H9 (cell line): ENCODE measurements around the gene LPCAT1. TPM values are rescaled to one million over a fixed set of nuclear protein-coding genes. Genes with fewer than 3 reads are reported as not detected.

Source experiments
- DNase-seq: peaks from one replicate; pipeline ENCODE4 v3.0.0-alpha.2; 2017
- H2AFZ ChIP-seq: one replicate; pipeline ENCODE4 v1.6.1; 2013; ENCODE audit warnings: mild to moderate bottlenecking, low read length, control low read depth, moderate library complexity
- H2AK5ac ChIP-seq: 2 replicates; pipeline ENCODE4 v1.6.1; 2013; ENCODE audit warnings: low read length, control low read depth, mixed read lengths; ENCODE audit not compliant: insufficient read length
- H2BK120ac ChIP-seq: one replicate; pipeline ENCODE4 v1.6.1; 2013; ENCODE audit warnings: low read depth, mild to moderate bottlenecking, low read length, control low read depth, inconsistent platforms; ENCODE audit not compliant: poor library complexity, severe bottlenecking
- H2BK12ac ChIP-seq: 2 replicates; pipeline ENCODE4 v1.6.1; 2013; ENCODE audit warnings: low read length, control low read depth, mixed read lengths, low read depth; ENCODE audit not compliant: insufficient read length
- H2BK15ac ChIP-seq: 2 replicates; pipeline ENCODE4 v1.6.1; 2013; ENCODE audit warnings: low read depth, low read length, control low read depth
- H2BK20ac ChIP-seq: one replicate; pipeline ENCODE4 v1.6.1; 2013; ENCODE audit warnings: low read depth, mild to moderate bottlenecking, low read length, control low read depth, inconsistent platforms; ENCODE audit not compliant: poor library complexity, severe bottlenecking
- H2BK5ac ChIP-seq: 2 replicates; pipeline ENCODE4 v1.6.1; 2013; ENCODE audit warnings: low read length, control low read depth, mixed read lengths; ENCODE audit not compliant: insufficient read length
- H3K14ac ChIP-seq: 2 replicates; pipeline ENCODE4 v1.6.1; 2013; ENCODE audit warnings: low read length, control low read depth; ENCODE audit not compliant: insufficient read depth
- H3K18ac ChIP-seq: 2 replicates; pipeline ENCODE4 v1.6.1; 2013; ENCODE audit warnings: low read depth, mild to moderate bottlenecking, mixed read lengths, low read length, control low read depth; ENCODE audit not compliant: insufficient read length
- H3K23ac ChIP-seq: 2 replicates; pipeline ENCODE4 v1.6.1; 2013; ENCODE audit warnings: low read length, control low read depth, mixed read lengths, low read depth; ENCODE audit not compliant: insufficient read length
- H3K23me2 ChIP-seq: 2 replicates; pipeline ENCODE4 v1.6.1; 2013; ENCODE audit warnings: low read depth, mild to moderate bottlenecking, mixed read lengths, low read length, control low read depth; ENCODE audit not compliant: insufficient read length, poor library complexity, severe bottlenecking
- H3K27ac ChIP-seq: 2 replicates; pipeline ENCODE4 v1.5.1; 2013; ENCODE audit warnings: low read length, control low read depth, mixed read lengths, low read depth; ENCODE audit not compliant: insufficient read length
- H3K27me3 ChIP-seq: 2 replicates; pipeline ENCODE4 v1.6.1; 2013; ENCODE audit warnings: low read length, control low read depth, inconsistent platforms; ENCODE audit not compliant: insufficient read depth
- H3K4ac ChIP-seq: 2 replicates; pipeline ENCODE4 v1.6.1; 2013; ENCODE audit warnings: low read depth, mild to moderate bottlenecking, control low read depth, inconsistent platforms, low read length, moderate library complexity
- H3K4me1 ChIP-seq: 2 replicates; pipeline ENCODE4 v1.6.1; 2013; ENCODE audit warnings: low read length, control low read depth, inconsistent platforms; ENCODE audit not compliant: insufficient read depth
- H3K4me2 ChIP-seq: 2 replicates; pipeline ENCODE4 v1.6.1; 2013; ENCODE audit warnings: low read length, control low read depth, mixed read lengths; ENCODE audit not compliant: insufficient read length, insufficient read depth
- H3K56ac ChIP-seq: 2 replicates; pipeline ENCODE4 v1.6.1; 2013; ENCODE audit warnings: low read depth, mild to moderate bottlenecking, mixed read lengths, low read length, control low read depth; ENCODE audit not compliant: insufficient read length
- H3K79me1 ChIP-seq: 2 replicates; pipeline ENCODE4 v1.6.1; 2013; ENCODE audit warnings: low read depth, mild to moderate bottlenecking, moderate library complexity, low read length, control low read depth, inconsistent platforms; ENCODE audit not compliant: insufficient read depth, poor library complexity, severe bottlenecking
- H3K79me2 ChIP-seq: 2 replicates; pipeline ENCODE4 v1.6.1; 2013; ENCODE audit warnings: low read length, control low read depth, inconsistent platforms; ENCODE audit not compliant: insufficient read depth
- H3K9ac ChIP-seq: 2 replicates; pipeline ENCODE4 v1.6.1; 2013; ENCODE audit warnings: low read length, control low read depth, mixed read lengths; ENCODE audit not compliant: insufficient read length; ENCODE audit errors: extremely low read depth
- H3K9me3 ChIP-seq: one replicate; pipeline ENCODE4 v1.6.1; 2013; ENCODE audit warnings: low read depth, low read length, inconsistent platforms; ENCODE audit not compliant: control insufficient read depth
- H3T11ph ChIP-seq: one replicate; pipeline ENCODE4 v1.6.1; 2013; ENCODE audit warnings: mild to moderate bottlenecking, low read length, control low read depth, inconsistent platforms
- H4K20me1 ChIP-seq: one replicate; pipeline ENCODE4 v1.6.1; 2013; ENCODE audit not compliant: control insufficient read depth, insufficient read length, insufficient read depth
- H4K5ac ChIP-seq: 2 replicates; pipeline ENCODE4 v1.6.1; 2013; ENCODE audit warnings: low read depth, mild to moderate bottlenecking, mixed read lengths, low read length, control low read depth; ENCODE audit not compliant: insufficient read length
- H4K8ac ChIP-seq: replicated peaks from 2 replicates; pipeline ENCODE4 v1.6.1; 2013; ENCODE audit warnings: low read length, control low read depth, mixed read lengths, low read depth; ENCODE audit not compliant: insufficient read length
- H4K91ac ChIP-seq: 2 replicates; pipeline ENCODE4 v1.6.1; 2013; ENCODE audit warnings: low read depth, mild to moderate bottlenecking, moderate library complexity, mixed read lengths, low read length, control low read depth; ENCODE audit not compliant: insufficient read length
- H3K27ac Mint-ChIP-seq, 3 experiments: 2 replicates in 2 of 3; 3 replicates in 1 of 3; pipeline ENCODE4 v1.8.0; 2020 to 2021; ENCODE audit warnings: mixed read lengths in 3 of 3, mild to moderate bottlenecking in 1 of 3, moderate library complexity in 1 of 3
- H3K27me3 Mint-ChIP-seq: 2 replicates; pipeline ENCODE4 v1.8.0; 2021; ENCODE audit warnings: low read depth, mild to moderate bottlenecking, moderate library complexity, mixed read lengths
- H3K36me3 Mint-ChIP-seq, 3 experiments: 2 replicates in 2 of 3; 3 replicates in 1 of 3; pipeline ENCODE4 v1.8.0; 2020 to 2021; ENCODE audit warnings: low read depth in 3 of 3, mixed read lengths in 3 of 3; ENCODE audit not compliant: insufficient read depth in 1 of 3
- H3K4me1 Mint-ChIP-seq, 2 experiments: 2 replicates each; pipeline ENCODE4 v1.8.0; 2020; ENCODE audit warnings: mixed read lengths in 2 of 2
- H3K4me3 Mint-ChIP-seq, 2 experiments: 2 replicates in 1 of 2; 3 replicates in 1 of 2; pipeline ENCODE4 v1.8.0; 2020 to 2021; ENCODE audit warnings: mild to moderate bottlenecking in 2 of 2, mixed read lengths in 2 of 2, moderate library complexity in 1 of 2
- H3K9me3 Mint-ChIP-seq, 2 experiments: 2 replicates in 1 of 2; 3 replicates in 1 of 2; pipeline ENCODE4 v1.8.0; 2020; ENCODE audit warnings: mild to moderate bottlenecking in 2 of 2, mixed read lengths in 2 of 2, moderate library complexity in 1 of 2
- CTCF ChIP-seq: fragments of 200-600 bp; sonication (generic); conservative IDR thresholded peaks from 3 replicates; pipeline ENCODE4 v1.8.0; 2021; ENCODE audit warnings: antibody characterized with exemption, mild to moderate bottlenecking
- WGBS: extraction: QIAGEN DNeasy Blood & Tissue Kit; methylation state at CpG from one replicate; pipeline ENCODE4 v1.1.7; 2013; ENCODE audit warnings: missing lambda C conversion rate, low lambda C conversion rate, mixed read lengths; ENCODE audit not compliant: insufficient read length; ENCODE audit errors: extremely low coverage; 5-methylcytosine and 5-hydroxymethylcytosine counted together
- total RNA-seq: library from RNA; stranded (reverse); gene quantifications from 2 replicates; pipeline ENCODE4 v1.2.1, GENCODE V29; 2021

Gene LPCAT1
- total RNA-seq, 1 experiment from 2014 or later = 231 TPM

- Histone ChIP-seq H3K9me3 (no peaks in the 10 kb centered on the region), H2AK5ac (no peak overlapping the region)
These were observed 11.0 kb downstream of the LPCAT1 start for GRCh38 chr5:1512541-1513291.

More at GRCh38 chr5:1512541-1513291, 11.0 kb downstream of the LPCAT1 start:
- peak; percentile 27 for DNase-seq
- Mint-ChIP-seq H3K9me3 (no peaks in the 10 kb centered on the region; a peak in 1 of 5 replicates), H3K27me3 (no peaks in the 10 kb centered on the region), H3K27ac (peak overlapping the region; percentile 96 to 97 (median 96)), H3K4me3 (peak overlapping the region; percentile 32 to 33; a peak in 3 of 5 replicates), H3K4me1 (peaks cover 70% of the 10 kb centered on the region in 2 experiments), H3K36me3 (peaks cover 31 to 66% (median 55%) of the 10 kb centered on the region in 3 experiments)
- no peak overlapping the region for H3K56ac ChIP-seq
- peaks cover 5% of the 10 kb centered on the region for H3K79me1 ChIP-seq
- peaks cover 6% of the 10 kb centered on the region for H4K20me1 ChIP-seq
- no peak overlapping the region for H3K4ac ChIP-seq
- H3K4me2 ChIP-seq = no peak overlapping the region
- no peak overlapping the region for H3K9ac ChIP-seq
- H3K23me2 ChIP-seq = no peaks in the 10 kb centered on the region
- H4K5ac ChIP-seq = no peak overlapping the region
- no peak overlapping the region for H4K8ac ChIP-seq
- no peak overlapping the region for H2AFZ ChIP-seq
- peaks cover 20% of the 10 kb centered on the region for H3K4me1 ChIP-seq
- no CpG with 5 or more reads among the region's 25 CpGs for WGBS
- H3K27me3 ChIP-seq = no peaks in the 10 kb centered on the region
- peak overlapping the region; percentile 35 for H2BK5ac ChIP-seq
- no peak for TF ChIP-seq CTCF
- H2BK20ac ChIP-seq = no peak overlapping the region
- no peak overlapping the region for H4K91ac ChIP-seq
- H3K14ac ChIP-seq = peak overlapping the region; percentile 76; the same call in 1 of the 2 replicates
- H3K18ac ChIP-seq = peak overlapping the region; percentile 57
- peaks cover 59% of the 10 kb centered on the region; the same call in 1 of the 2 replicates for H3K79me2 ChIP-seq
- no peak overlapping the region for H2BK12ac ChIP-seq
- H3K27ac ChIP-seq = no peak overlapping the region
- no peak overlapping the region for H3K23ac ChIP-seq
- H2BK15ac ChIP-seq = no peak overlapping the region
- H2BK120ac ChIP-seq = no peak overlapping the region
- H3T11ph ChIP-seq = no peak overlapping the region
